Stimulated activated CD4-positive, alpha-beta T cell treated with anti-CD3 and anti-CD28 coated beads, Interleukin-4, amount 100 ng/mL, for 24 hours (primary cell): ENCODE data around the gene HSPB1.
"Not testable (repeated sequence)": the region's sequence is repeated elsewhere in the genome, so short reads cannot be mapped to it uniquely, and the experiment has no call there.

ENCODE experiments used
- DNase-seq: peaks from one replicate; pipeline ENCODE4 v3.0.0-alpha.2; 2020

The HSPB1 gene

DNA sequence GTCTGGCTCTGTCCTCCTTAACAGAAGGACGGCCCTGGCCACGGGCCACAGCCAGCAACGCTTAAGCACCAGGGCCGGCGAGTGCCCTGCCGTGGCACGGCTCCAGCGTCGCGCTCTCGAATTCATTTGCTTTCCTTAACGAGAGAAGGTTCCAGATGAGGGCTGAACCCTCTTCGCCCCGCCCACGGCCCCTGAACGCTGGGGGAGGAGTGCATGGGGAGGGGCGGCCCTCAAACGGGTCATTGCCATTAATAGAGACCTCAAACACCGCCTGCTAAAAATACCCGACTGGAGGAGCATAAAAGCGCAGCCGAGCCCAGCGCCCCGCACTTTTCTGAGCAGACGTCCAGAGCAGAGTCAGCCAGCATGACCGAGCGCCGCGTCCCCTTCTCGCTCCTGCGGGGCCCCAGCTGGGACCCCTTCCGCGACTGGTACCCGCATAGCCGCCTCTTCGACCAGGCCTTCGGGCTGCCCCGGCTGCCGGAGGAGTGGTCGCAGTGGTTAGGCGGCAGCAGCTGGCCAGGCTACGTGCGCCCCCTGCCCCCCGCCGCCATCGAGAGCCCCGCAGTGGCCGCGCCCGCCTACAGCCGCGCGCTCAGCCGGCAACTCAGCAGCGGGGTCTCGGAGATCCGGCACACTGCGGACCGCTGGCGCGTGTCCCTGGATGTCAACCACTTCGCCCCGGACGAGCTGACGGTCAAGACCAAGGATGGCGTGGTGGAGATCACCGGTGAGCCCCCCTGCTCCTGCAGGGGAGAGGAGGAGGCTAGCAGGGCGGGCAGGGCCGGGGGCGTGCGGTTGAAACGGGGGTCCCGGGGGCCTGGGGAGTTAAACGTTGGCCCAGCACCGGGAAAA is at the start of gene HSPB1:
HSPB1 (plus strand) TSS at position 327 of the 855 bp plus-strand sequence; CDS start at position 367, 40 bp downstream.
- DNase-seq: peak; percentile 58

GRCh38 chr7:76254781-76255180 is 47.7 kb upstream of the HSPB1 start:
- no peak for DNase-seq

GRCh38 chr7:76257973-76258372 is 44.5 kb upstream of the HSPB1 start:
- no peak for DNase-seq

- no peak for DNase-seq
Observed at GRCh38 chr7:76259124-76260093, 43.1 kb upstream of the HSPB1 start.

DNA sequence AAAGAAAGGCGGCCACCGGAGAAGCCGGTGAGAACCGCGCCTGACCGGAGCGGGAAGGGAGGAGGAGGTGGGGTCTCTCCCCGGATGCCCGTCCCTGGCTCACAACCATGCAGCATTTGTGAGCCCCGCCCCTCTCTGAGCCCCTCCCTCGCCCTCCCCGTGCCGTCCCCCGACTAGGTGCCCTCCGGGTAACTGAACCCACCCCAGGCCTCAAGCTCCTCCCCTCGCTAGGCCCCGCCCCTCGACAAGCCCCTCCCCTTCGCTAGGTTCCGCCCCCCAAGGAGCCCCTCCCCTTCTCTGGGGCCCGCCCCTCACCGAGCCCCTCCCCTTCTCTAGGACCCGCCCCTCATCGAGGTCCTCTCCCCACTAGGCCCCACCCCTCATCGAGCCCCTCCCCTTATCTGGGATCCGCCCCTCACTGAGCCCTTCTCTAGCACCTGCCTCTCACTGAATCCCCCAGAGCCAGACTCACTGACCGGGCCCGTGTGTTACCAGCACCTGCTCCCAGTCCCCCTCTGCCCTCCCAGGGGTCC is 42.2 kb upstream of the HSPB1 start:
- DNase-seq: peak; percentile 43

DNA sequence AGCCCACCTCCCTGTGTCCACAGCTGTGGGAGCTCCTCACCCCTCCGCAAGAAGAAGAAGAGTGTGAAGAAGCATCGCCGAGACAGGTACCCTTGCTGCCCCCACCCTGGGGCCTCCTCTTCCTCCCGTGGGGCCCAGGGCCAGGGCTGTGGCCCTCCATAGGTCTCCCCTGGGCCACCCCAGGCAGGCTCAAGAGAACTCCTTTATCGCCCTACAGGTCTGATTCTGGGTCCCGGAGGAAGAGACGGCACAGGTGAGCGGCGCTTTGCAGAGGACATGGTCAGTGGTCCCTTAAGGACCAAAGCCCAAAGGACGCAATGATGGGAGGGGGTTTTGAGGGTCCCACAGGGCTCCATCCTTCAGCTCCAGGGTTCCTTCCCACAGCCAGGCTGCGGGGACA is 41.1 kb upstream of the HSPB1 start:
- DNase-seq: no peak

GRCh38 chr7:76261931-76262330 is 40.5 kb upstream of the HSPB1 start:
- DNase-seq: no peak

DNA sequence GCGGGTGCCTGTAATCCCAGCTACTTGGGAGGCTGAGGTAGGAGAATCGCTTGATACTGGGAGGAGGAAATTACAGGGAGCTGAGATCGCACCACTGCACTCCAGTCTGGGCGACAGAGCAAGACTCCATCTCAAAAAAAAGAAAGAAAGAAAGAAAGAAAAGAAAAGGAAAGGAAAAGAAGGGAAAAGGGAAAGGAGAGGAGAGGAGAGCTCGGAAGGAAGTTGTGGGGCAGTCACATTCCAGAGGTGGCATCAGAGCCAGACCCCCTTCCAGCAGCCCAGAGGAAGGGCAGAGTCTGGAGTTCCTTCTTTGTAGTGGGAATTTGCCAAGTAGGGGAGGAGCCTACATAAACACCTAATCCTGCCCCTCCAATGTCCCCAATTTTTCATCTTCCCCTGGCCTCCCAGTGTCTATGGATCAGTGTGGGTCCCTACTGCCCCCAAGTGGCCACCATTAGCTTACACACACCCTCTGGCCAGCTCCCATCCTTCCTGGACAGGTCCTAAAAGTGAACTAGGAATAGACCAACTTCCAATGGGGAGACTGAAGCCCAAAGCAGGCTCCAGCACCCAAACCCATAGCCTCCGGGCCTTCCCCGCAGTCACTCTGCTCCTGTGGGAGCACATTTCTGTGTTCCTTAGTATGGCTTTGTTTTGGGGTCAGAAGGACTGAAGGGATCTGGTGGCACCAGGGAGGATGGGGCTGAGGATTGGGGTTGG is 39.6 kb upstream of the HSPB1 start:
- DNase-seq: peak; percentile 35

GRCh38 chr7:76265299-76265698 is 37.2 kb upstream of the HSPB1 start:
- DNase-seq: no peak

DNA sequence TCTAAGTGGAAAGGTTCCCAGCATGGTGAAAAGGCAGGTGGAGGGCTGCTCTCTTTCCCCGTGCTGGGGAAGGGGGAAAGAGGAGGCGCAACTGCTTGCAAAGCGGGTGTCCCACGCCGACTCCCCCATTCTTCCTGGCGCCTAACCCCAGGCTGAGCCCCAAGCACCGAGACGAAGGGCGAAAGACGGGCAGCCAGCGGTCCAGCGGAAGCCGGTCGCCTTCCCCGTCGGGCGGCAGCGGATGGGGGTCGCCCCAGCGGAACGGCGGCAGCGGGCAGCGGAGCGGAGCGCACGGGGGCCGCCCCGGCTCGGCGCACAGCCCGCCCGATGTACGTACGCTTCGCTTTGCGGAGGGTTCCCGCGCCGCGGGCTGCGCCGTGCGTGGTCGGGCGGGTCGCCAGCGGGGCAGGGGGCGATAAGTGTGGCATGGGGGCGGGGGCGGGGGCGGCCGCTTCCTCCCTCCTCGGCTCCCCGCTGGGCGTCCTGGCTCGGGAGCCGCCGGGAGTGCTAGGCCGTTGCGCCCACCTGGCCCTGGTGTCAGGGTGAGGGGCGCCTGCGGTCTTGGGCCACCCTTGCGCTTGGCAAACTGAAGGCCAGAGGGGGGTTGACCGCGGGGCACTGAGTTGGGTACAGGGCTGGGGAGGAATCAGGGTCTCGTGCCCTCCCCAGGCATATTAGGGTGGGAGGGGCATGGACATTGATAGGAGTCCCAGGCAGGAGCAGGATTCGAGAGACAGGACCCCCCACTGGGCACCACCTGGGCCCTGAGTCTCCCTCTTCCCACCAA is 35.2 kb upstream of the HSPB1 start:
- DNase-seq: no peak

GRCh38 chr7:76267894-76268183 is 34.6 kb upstream of the HSPB1 start:
- DNase-seq: no peak

- DNase-seq: no peak
Observed at GRCh38 chr7:76268376-76268775, 34.1 kb upstream of the HSPB1 start.

- no peak for DNase-seq
Observed at GRCh38 chr7:76269895-76270294, 32.6 kb upstream of the HSPB1 start.

DNA sequence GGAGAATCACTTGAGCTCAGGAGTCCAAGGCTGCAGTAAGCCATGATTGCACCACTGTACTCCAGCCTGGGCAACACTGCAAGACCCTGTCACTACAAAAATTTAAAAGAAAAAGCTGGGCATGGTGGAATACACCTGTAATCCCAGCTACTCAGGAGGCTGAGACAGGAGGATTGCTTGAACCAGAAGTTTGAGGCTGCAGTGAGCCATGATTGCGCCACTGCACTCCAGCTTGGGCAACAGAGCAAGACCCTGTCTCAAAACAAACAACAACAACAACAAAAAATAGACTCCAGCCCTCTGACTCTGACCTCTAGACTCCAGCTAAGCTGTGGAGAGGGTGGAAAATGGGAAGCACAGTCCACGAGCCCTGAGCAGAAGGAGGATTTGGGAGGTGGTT is 31.1 kb upstream of the HSPB1 start:
- not testable (repeated sequence) for DNase-seq

DNA sequence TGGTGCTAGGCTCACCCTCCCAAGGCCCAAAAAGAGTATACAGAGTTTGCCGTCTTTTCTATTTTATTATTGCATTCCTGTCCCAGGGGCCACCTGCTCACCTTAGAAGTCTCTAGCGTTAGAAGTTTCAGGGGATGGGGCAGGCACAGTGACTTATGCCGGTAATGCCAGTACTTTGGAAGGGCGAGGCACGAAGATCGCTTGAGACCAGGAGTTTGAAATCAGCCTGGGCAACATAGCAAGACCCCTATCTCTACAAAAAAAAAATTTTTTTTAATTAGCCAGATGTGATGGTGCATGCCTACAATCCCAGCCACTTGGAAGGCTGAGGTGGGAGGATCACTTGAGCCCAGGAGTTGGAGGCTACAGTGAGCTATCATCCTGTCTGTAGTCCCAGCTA is 30.3 kb upstream of the HSPB1 start:
- DNase-seq: no peak

DNA sequence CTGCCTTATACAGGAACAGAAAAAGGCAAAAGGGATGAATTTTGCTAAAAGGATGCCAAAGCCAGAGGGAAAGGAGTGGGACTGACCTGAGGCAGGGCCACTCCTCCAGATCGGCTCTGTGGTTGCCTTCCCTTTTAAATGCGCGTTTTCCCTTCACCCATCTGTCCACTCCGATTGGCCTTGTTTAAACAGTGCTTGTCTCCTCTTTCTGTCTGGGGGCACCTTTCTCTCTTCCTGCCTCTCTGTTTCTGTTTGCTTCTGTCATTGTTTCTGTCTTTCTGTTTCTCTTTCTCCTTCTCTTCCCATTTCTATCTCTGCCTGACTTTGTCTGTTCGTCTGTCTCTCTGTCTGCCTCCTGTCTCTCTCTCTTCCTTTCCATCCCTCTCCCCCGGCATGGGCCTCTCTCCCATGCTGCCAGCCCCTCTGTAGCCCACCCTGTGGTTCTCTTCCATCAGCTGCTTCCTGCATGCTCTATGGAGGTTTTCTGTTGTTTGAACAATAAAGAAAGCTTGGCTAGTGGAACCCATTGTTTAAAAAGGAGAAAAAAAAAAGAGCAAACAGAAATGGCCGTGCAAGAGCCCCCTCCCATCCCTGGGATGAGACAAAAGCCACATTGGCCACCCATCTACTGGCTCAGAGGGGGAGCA is 29.5 kb upstream of the HSPB1 start:
- DNase-seq: no peak

DNA sequence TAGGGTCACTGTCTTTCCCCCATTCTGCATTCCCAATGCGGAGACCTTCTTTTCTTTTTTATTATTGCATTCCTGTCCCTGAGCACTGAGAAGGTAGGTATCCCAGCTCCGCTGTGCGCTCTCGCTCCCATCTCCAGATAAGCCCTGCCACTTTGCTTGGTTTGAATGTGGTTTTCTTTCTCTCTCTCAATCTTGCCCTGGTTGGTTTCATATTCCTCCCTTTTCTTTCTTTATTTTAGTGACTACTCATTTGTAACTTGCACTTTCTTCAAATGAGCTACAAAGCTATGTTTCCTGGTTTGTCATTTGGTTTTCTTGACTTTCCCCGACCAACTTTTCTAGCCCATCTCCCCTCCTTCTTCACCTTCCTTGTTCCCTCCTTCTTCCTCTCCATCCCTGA is 29.0 kb upstream of the HSPB1 start:
- no peak for DNase-seq

- DNase-seq: no peak
Observed at GRCh38 chr7:76278540-76278939, 23.9 kb upstream of the HSPB1 start.

DNA sequence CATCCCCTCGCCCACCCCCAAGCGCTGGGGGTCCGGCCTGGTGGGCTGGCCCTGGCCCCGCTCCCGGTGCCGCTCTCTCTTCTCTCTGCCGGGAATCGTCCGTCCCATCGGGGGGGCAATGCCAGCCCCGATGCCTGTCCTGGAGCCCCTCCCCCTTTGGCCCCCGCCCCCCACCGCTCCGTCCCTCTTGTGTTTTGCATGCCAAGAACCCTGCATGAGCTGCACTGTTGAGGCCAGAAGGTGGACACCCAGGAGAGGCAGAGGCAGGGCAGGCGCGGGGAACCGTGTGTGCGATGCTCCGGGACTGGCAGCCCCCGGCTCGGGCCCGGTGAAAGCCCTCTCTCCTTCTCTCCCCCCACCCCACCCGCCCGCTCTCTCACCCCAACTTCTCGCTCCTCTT is 22.1 kb upstream of the HSPB1 start:
- DNase-seq: no peak

- DNase-seq: no peak
Observed at GRCh38 chr7:76281006-76281705, 21.3 kb upstream of the HSPB1 start.
